H1 (cell line): ENCODE data around the gene KAT2A. TPM values are rescaled to one million over a fixed set of nuclear protein-coding genes. Genes with fewer than 3 reads are reported as not detected.

Experiments used
- CTCF ChIA-PET: fragments of 300-600 bp; sonication (Branson Sonifier 250); formaldehyde crosslinking; loops from one replicate; lab custom pipeline; 2021; ENCODE audit not compliant: partially characterized antibody; lab: Charles Lee
- POLR2A ChIA-PET: fragments of 300-600 bp; sonication (Branson Sonifier 250); formaldehyde crosslinking; loops from one replicate; lab custom pipeline; 2021; ENCODE audit warnings: inconsistent platforms; ENCODE audit not compliant: partially characterized antibody; lab: Charles Lee
- DNase-seq, 2 experiments: peaks; one replicate each; pipeline versions ENCODE4 v3.0.0 to v3.0.0-alpha.2; 2010 to 2022; ENCODE audit warnings: low spot score in 2 of 2, low read depth in 1 of 2, mixed read lengths in 1 of 2
- FAIRE-seq: peaks from 2 replicates; lab custom pipeline; 2011; peaks lifted over from hg19 to GRCh38; lab: Jason Lieb, UNC
- H2AFZ ChIP-seq: 2 replicates; pipeline ENCODE4 v1.8.1; 2012; ENCODE audit warnings: low read length, inconsistent platforms
- H2AK5ac ChIP-seq: 2 replicates; pipeline ENCODE4 v1.6.1; 2013; ENCODE audit warnings: low read depth, low read length
- H2BK120ac ChIP-seq: replicated peaks from 2 replicates; pipeline ENCODE3; 2013; ENCODE audit warnings: low read depth, low read length, inconsistent platforms
- H2BK12ac ChIP-seq: 2 replicates; pipeline ENCODE4 v1.6.1; 2013; ENCODE audit warnings: low read depth, low read length
- H2BK15ac ChIP-seq: 2 replicates; pipeline ENCODE4 v1.6.1; 2013; ENCODE audit warnings: low read length
- H2BK20ac ChIP-seq: 2 replicates; pipeline ENCODE4 v1.6.1; 2013; ENCODE audit warnings: low read length
- H2BK5ac ChIP-seq: 2 replicates; pipeline ENCODE4 v1.6.1; 2013; ENCODE audit warnings: low read depth, low read length
- H3K14ac ChIP-seq: 2 replicates; pipeline ENCODE4 v1.6.1; 2013; ENCODE audit warnings: inconsistent platforms; ENCODE audit not compliant: insufficient read length
- H3K18ac ChIP-seq: 2 replicates; pipeline ENCODE4 v1.6.1; 2013; ENCODE audit warnings: low read length; ENCODE audit errors: extremely low read depth
- H3K23ac ChIP-seq: 2 replicates; pipeline ENCODE4 v1.6.1; 2013; ENCODE audit warnings: inconsistent platforms; ENCODE audit not compliant: insufficient read length
- H3K23me2 ChIP-seq: 2 replicates; pipeline ENCODE4 v1.6.1; 2013; ENCODE audit warnings: low read depth, low read length
- H3K27ac ChIP-seq: 2 replicates; pipeline ENCODE4 v1.6.1; 2011; ENCODE audit warnings: low read depth, low read length, inconsistent platforms
- H3K27me3 ChIP-seq, 4 experiments: replicated peaks in 1 of 4; 1 replicate in 1 of 4; 2 replicates in 3 of 4; pipeline versions ENCODE4 v1.6.1 to v1.8.1; 2011 to 2013; ENCODE audit warnings: low read length in 3 of 4, mild to moderate bottlenecking in 3 of 4, inconsistent platforms in 2 of 4, mixed read lengths in 2 of 4, moderate library complexity in 1 of 4; ENCODE audit not compliant: control insufficient read depth in 3 of 4, insufficient read depth in 3 of 4; ENCODE audit errors: extremely low read depth in 1 of 4
- H3K36me3 ChIP-seq, 4 experiments: 2 replicates each; pipeline versions ENCODE4 v1.6.1 to v1.8.1; 2011 to 2013; ENCODE audit warnings: mild to moderate bottlenecking in 4 of 4, low read length in 3 of 4, moderate library complexity in 2 of 4, control low read depth in 1 of 4, inconsistent platforms in 1 of 4; ENCODE audit not compliant: insufficient read depth in 4 of 4, control insufficient read depth in 2 of 4
- H3K4ac ChIP-seq: replicated peaks from 2 replicates; pipeline ENCODE3; 2013; ENCODE audit warnings: low read length, low read depth, mixed read lengths, inconsistent platforms; ENCODE audit not compliant: insufficient read length
- H3K4me1 ChIP-seq, 4 experiments: replicated peaks in 1 of 4; 1 replicate in 1 of 4; 2 replicates in 3 of 4; pipeline versions ENCODE4 v1.6.1 to v1.8.1; 2011 to 2013; ENCODE audit warnings: low read length in 3 of 4, inconsistent platforms in 2 of 4, mixed read lengths in 1 of 4; ENCODE audit not compliant: insufficient read depth in 4 of 4, control insufficient read depth in 3 of 4
- H3K4me2 ChIP-seq, 2 experiments: 2 replicates each; pipeline versions ENCODE4 v1.6.1 to v1.8.1; 2011 to 2013; ENCODE audit warnings: low read depth in 2 of 2, low read length in 2 of 2, control low read depth in 1 of 2, inconsistent platforms in 1 of 2, mild to moderate bottlenecking in 1 of 2; ENCODE audit not compliant: insufficient read depth in 1 of 2
- H3K4me3 ChIP-seq, 4 experiments: fragments of 200-600, 300-600 bp in 1 of 4; sonication (generic), shearing (Covaris generic), sonication (Bioruptor Twin) in 1 of 4; 2 replicates each; pipeline versions ENCODE4 v1.5.1 to v1.8.1; 2011 to 2016; ENCODE audit warnings: low read length in 4 of 4, low read depth in 3 of 4, control low read depth in 2 of 4, inconsistent platforms in 2 of 4, mild to moderate bottlenecking in 2 of 4, mixed read lengths in 1 of 4, moderate library complexity in 1 of 4; ENCODE audit not compliant: insufficient read depth in 2 of 4; ENCODE audit errors: extremely low read depth in 1 of 4
- H3K56ac ChIP-seq: replicated peaks from 2 replicates; pipeline ENCODE3; 2013; ENCODE audit warnings: low read depth, mild to moderate bottlenecking, mixed read lengths, low read length, inconsistent platforms; ENCODE audit not compliant: insufficient read length
- H3K79me1 ChIP-seq: 2 replicates; pipeline ENCODE4 v1.6.1; 2013; ENCODE audit warnings: low read depth, low read length, control low read depth
- H3K79me2 ChIP-seq, 2 experiments: 2 replicates each; pipeline versions ENCODE4 v1.6.1 to v1.8.1; 2012 to 2013; ENCODE audit warnings: low read length in 2 of 2, mild to moderate bottlenecking in 2 of 2, inconsistent platforms in 1 of 2; ENCODE audit not compliant: insufficient read depth in 2 of 2, control insufficient read depth in 1 of 2
- H3K9ac ChIP-seq, 4 experiments: replicated peaks in 1 of 4; 1 replicate in 1 of 4; 2 replicates in 3 of 4; pipeline versions ENCODE4 v1.6.1 to v1.8.1; 2011 to 2013; ENCODE audit warnings: low read depth in 3 of 4, low read length in 3 of 4, control low read depth in 2 of 4, mild to moderate bottlenecking in 2 of 4, moderate library complexity in 2 of 4, inconsistent platforms in 1 of 4; ENCODE audit errors: extremely low read depth in 1 of 4
- H3K9me3 ChIP-seq, 2 experiments: 2 replicates each; pipeline versions ENCODE4 v1.6.1 to v1.8.1; 2012 to 2013; ENCODE audit warnings: mild to moderate bottlenecking in 2 of 2, moderate library complexity in 2 of 2, control low read depth in 1 of 2, inconsistent platforms in 1 of 2, low read depth in 1 of 2, low read length in 1 of 2, mixed read lengths in 1 of 2; ENCODE audit not compliant: insufficient read depth in 2 of 2
- H4K20me1 ChIP-seq, 2 experiments: replicated peaks in 1 of 2; 2 replicates each; pipeline versions ENCODE3 to v1.8.1; 2011 to 2013; ENCODE audit warnings: inconsistent platforms in 2 of 2, low read length in 2 of 2, mild to moderate bottlenecking in 1 of 2; ENCODE audit not compliant: insufficient read depth in 2 of 2, control insufficient read depth in 1 of 2
- H4K5ac ChIP-seq: 2 replicates; pipeline ENCODE4 v1.6.1; 2013; ENCODE audit warnings: low read length, low read depth, mixed read lengths, inconsistent platforms; ENCODE audit not compliant: insufficient read length
- H4K8ac ChIP-seq: 2 replicates; pipeline ENCODE4 v1.8.0; 2013; ENCODE audit warnings: mild to moderate bottlenecking, moderate library complexity, low read length, inconsistent platforms; ENCODE audit not compliant: insufficient read depth; ENCODE audit errors: extremely low read depth
- H4K91ac ChIP-seq: replicated peaks from 2 replicates; pipeline ENCODE3; 2013; ENCODE audit warnings: low read length, mixed read lengths, inconsistent platforms; ENCODE audit not compliant: insufficient read length
- ASH2L ChIP-seq: fragments of 200-600, 300-600 bp; sonication (generic); IDR thresholded peaks from one replicate; pipeline ENCODE4 v1.7.1; 2017; ENCODE audit warnings: low read length
- BCL11A ChIP-seq, 2 experiments: IDR thresholded peaks; one replicate each; pipeline ENCODE4 v1.6.1; 2011; ENCODE audit warnings: low read depth in 2 of 2, low read length in 2 of 2, mild to moderate bottlenecking in 2 of 2
- EP300 ChIP-seq, 2 experiments: IDR thresholded peaks; 1 replicate in 1 of 2; 2 replicates in 1 of 2; pipeline ENCODE4 v1.6.1; 2011 to 2012; ENCODE audit warnings: low read depth in 2 of 2, low read length in 2 of 2, mild to moderate bottlenecking in 2 of 2, borderline replicate concordance in 1 of 2, inconsistent platforms in 1 of 2, moderate library complexity in 1 of 2
- HDAC2 ChIP-seq, 2 experiments: fragments of 300-600 bp in 1 of 2; sonication (generic) in 1 of 2; IDR thresholded peaks; 2 replicates each; pipeline ENCODE4 v1.6.1; 2011 to 2012; ENCODE audit warnings: low read depth in 2 of 2, low read length in 2 of 2, mild to moderate bottlenecking in 2 of 2, moderate library complexity in 2 of 2, borderline replicate concordance in 1 of 2, inconsistent platforms in 1 of 2
- KDM5A ChIP-seq: fragments of 200-600 bp; IDR thresholded peaks from 2 replicates; pipeline ENCODE4 v1.7.1; 2012; ENCODE audit warnings: mild to moderate bottlenecking, low read length, inconsistent platforms, mixed read lengths
- NRF1 ChIP-seq: IDR thresholded peaks from 2 replicates; pipeline ENCODE4 v1.6.1; 2011; ENCODE audit warnings: mild to moderate bottlenecking, low read depth, low read length, improper control_type of control experiment
- POU5F1 ChIP-seq: IDR thresholded peaks from 2 replicates; pipeline ENCODE4 v1.6.1; 2011; ENCODE audit warnings: low read depth, mild to moderate bottlenecking, low read length, moderate library complexity
- RXRA ChIP-seq: IDR thresholded peaks from 2 replicates; pipeline ENCODE4 v1.6.1; 2011; ENCODE audit warnings: low read depth, mild to moderate bottlenecking, low read length, moderate library complexity; ENCODE audit not compliant: insufficient read depth
- SIN3A ChIP-seq, 2 experiments: IDR thresholded peaks in 1 of 2; conservative IDR thresholded peaks in 1 of 2; 2 replicates each; pipeline ENCODE4 v1.6.1; 2011 to 2012; ENCODE audit warnings: low read length in 2 of 2, improper control_type of control experiment in 1 of 2, low read depth in 1 of 2, mild to moderate bottlenecking in 1 of 2
- SIRT6 ChIP-seq: IDR thresholded peaks from one replicate; pipeline ENCODE4 v1.7.1; 2012; ENCODE audit warnings: low read length, inconsistent platforms
- SP4 ChIP-seq: IDR thresholded peaks from 2 replicates; pipeline ENCODE4 v1.6.1; 2012; ENCODE audit warnings: low read length, inconsistent platforms
- TAF7 ChIP-seq: optimal IDR thresholded peaks from 2 replicates; pipeline ENCODE3; 2011; ENCODE audit warnings: low read depth, mild to moderate bottlenecking, inconsistent platforms, low read length, moderate library complexity, borderline replicate concordance
- TCF12 ChIP-seq: IDR thresholded peaks from 2 replicates; pipeline ENCODE4 v1.6.1; 2011; ENCODE audit warnings: low read depth, mild to moderate bottlenecking, low read length
- YY1 ChIP-seq: IDR thresholded peaks from 2 replicates; pipeline ENCODE4 v1.6.1; 2011; ENCODE audit warnings: low read depth, mild to moderate bottlenecking, low read length
- WGBS, 2 experiments: shearing (Covaris generic) in 1 of 2; methylation state at CpG; one replicate each; pipeline versions ENCODE4 v1.1.6 to v1.1.7; 2013 to 2015; ENCODE audit warnings: low lambda C conversion rate in 2 of 2, mixed read lengths in 2 of 2, inconsistent platforms in 1 of 2, low coverage in 1 of 2, missing lambda C conversion rate in 1 of 2; ENCODE audit not compliant: insufficient replicate concordance in 2 of 2, insufficient coverage in 1 of 2, insufficient read length in 1 of 2; ENCODE audit errors: extremely low coverage in 1 of 2, missing lambda C conversion rate in 1 of 2; 5-methylcytosine and 5-hydroxymethylcytosine counted together
- polyA plus RNA-seq, 7 experiments: library from polyadenylated mRNA; depleted of rRNA in 3 of 7; stranded (reverse) in 5 of 7; unstranded in 2 of 7; fragments of >200 nt in 5 of 7; fragments of 200-250 nt in 2 of 7; gene quantifications; 1 replicate in 5 of 7; 2 replicates in 1 of 7; 4 replicates in 1 of 7; pipeline versions ENCODE4 v1.2.1 to v1.2.3, GENCODE V29; 2011 to 2013; ENCODE audit warnings: missing spikeins in 2 of 7, mixed read lengths in 2 of 7
- total RNA-seq: library from RNA; stranded (reverse); fragmentation: NEBNext Ultra II Directional; extraction: Animal tissue kit (Norgen Biotek cat#: 25700); gene quantifications from 2 replicates; pipeline ENCODE4 v1.2.1, GENCODE V29; 2021
- TF ChIP-seq, protein P1 (sequence below): IDR thresholded peaks from 2 replicates; pipeline ENCODE4 v1.6.1; 2012; ENCODE audit warnings: inconsistent platforms

Gene KAT2A
- total and polyA plus RNA-seq, 2 of the 8 experiments (the other 6 are each of a cell fraction or from before 2014, with no cell fraction given): 34.2 to 40.1 TPM

DNA sequence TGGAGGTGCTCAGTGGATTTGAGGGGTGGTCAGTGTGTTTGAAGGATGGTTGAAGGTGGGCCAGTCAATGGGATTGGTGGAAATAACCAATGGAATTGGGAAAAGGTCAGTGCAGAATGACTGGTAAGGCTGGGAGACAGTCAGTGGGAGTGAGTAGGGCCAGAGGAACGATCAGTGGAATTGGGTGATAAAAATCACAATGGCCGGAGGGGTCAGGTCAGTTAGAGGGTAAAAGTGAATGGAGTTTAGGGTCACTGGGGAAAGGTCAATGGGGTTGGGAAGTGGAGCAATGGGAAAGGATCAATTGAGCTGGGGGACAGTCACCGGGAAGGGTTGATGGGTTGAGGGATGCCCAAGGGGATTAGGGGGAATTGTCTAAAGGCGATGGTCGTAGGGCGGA, 44.6 kb upstream of the KAT2A start:
- Histone ChIP-seq H3K4me3 (no peak overlapping the region), H2BK20ac (no peak overlapping the region), H3K27ac (no peak overlapping the region), H2BK12ac (no peak overlapping the region), H3K9me3 (no peaks in the 10 kb centered on the region), H3K27me3 (no peaks in the 10 kb centered on the region), H2BK120ac (no peak overlapping the region), H3K79me2 (no peaks in the 10 kb centered on the region), H2BK15ac (no peak overlapping the region), H4K5ac (no peak overlapping the region), H3K36me3 (no peaks in the 10 kb centered on the region), H3K9ac (no peak overlapping the region), H3K4ac (no peak overlapping the region), H2BK5ac (no peak overlapping the region), H3K4me2 (no peak overlapping the region), H2AK5ac (no peak overlapping the region), H3K23ac (no peak overlapping the region), H3K4me1 (no peaks in the 10 kb centered on the region; a peak in 2 of 7 replicates), H4K91ac (no peak overlapping the region), H2AFZ (no peak overlapping the region), H4K20me1 (no peaks in the 10 kb centered on the region), H4K8ac (no peak overlapping the region), H3K18ac (no peak overlapping the region), H3K79me1 (no peaks in the 10 kb centered on the region), H3K56ac (no peak overlapping the region), H3K14ac (no peak overlapping the region), H3K23me2 (no peaks in the 10 kb centered on the region)
- 92% methylated on average over 6 of the region's 6 CpGs; no CpG with 5 or more reads in 1 of the 2 experiments for WGBS, 2 experiments
- FAIRE-seq: no peak
- no peak for DNase-seq
- POLR2A ChIA-PET: no interaction called here
- CTCF ChIA-PET: interaction anchor here (1.4 kb wide), 1 partner anchor 206 kb away, joined by 3 read pairs; no protein-coding TSS in a partner anchor
- TF ChIP-seq SIN3A (conservative IDR thresholded peaks at IDR 0.05 in 1 of 2, IDR thresholded peaks at IDR 0.05 in 1 of 2; ENCODE audit: low read depth in 1 of 2, low read length in 2 of 2): no peak
- TF ChIP-seq TCF12: no peak
- TF ChIP-seq KDM5A: no peak
- TF ChIP-seq, protein P1, sequence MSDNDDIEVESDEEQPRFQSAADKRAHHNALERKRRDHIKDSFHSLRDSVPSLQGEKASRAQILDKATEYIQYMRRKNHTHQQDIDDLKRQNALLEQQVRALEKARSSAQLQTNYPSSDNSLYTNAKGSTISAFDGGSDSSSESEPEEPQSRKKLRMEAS: no peak
- no peak for TF ChIP-seq HDAC2 (IDR thresholded peaks at IDR 0.05; ENCODE audit: borderline replicate concordance in 1 of 2, low read depth in 2 of 2, low read length in 2 of 2)
- TF ChIP-seq BCL11A (IDR thresholded peaks at IDR 0.05; ENCODE audit: low read depth in 2 of 2, low read length in 2 of 2): no peak
- no peak for TF ChIP-seq NRF1
- no peak for TF ChIP-seq POU5F1
- TF ChIP-seq RXRA: no peak
- TF ChIP-seq EP300 (IDR thresholded peaks at IDR 0.05; ENCODE audit: borderline replicate concordance in 1 of 2, low read depth in 2 of 2, low read length in 2 of 2): no peak
- TF ChIP-seq SIRT6: no peak
- TF ChIP-seq SP4: no peak
- TF ChIP-seq TAF7: no peak
- TF ChIP-seq YY1: no peak
- TF ChIP-seq ASH2L: no peak
